ENCODE measurements around the gene GABRR2. TPM values are rescaled to one million over a fixed set of nuclear protein-coding genes. Genes with fewer than 3 reads are reported as not detected.

GABRR2 gene
- total RNA-seq, 2 donors from 2014 or later = 0.14 to 0.40 TPM

DNA sequence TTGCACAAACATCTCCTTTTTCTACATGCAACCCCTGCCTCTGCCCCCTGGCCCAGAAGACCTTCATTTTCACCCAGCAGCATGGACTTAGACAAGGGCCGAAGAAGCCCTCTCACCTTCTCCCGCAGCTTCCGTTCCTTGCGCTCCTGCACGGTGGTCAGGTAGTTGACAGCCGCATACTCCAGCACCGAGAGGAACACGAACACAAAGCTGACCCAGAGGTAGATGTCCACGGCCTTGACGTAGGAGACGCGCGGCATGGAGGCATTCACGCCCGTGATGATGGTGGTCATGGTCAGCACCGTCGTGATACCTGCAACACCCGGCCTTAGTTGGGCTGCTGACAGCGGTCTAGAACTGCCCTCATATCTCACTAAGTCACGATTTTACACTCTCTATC lies 50.8 kb downstream of the GABRR2 start:
- no peak overlapping the region for H3K27ac ChIP-seq
- H3K27me3 ChIP-seq (replicated peaks; ENCODE audit: insufficient read depth) = no peaks in the 10 kb centered on the region
- DNase-seq (ENCODE audit: low spot score) = no peak
- 98% methylated on average over 20 of the region's 20 CpGs for WGBS
- H3K4me3 ChIP-seq = no peak overlapping the region
- no peaks in the 10 kb centered on the region for H3K36me3 ChIP-seq
- intact Hi-C loops (cut with DNase I) = no loop called here
- no peaks in the 10 kb centered on the region for H3K9me3 ChIP-seq
- TF ChIP-seq, protein P1, sequence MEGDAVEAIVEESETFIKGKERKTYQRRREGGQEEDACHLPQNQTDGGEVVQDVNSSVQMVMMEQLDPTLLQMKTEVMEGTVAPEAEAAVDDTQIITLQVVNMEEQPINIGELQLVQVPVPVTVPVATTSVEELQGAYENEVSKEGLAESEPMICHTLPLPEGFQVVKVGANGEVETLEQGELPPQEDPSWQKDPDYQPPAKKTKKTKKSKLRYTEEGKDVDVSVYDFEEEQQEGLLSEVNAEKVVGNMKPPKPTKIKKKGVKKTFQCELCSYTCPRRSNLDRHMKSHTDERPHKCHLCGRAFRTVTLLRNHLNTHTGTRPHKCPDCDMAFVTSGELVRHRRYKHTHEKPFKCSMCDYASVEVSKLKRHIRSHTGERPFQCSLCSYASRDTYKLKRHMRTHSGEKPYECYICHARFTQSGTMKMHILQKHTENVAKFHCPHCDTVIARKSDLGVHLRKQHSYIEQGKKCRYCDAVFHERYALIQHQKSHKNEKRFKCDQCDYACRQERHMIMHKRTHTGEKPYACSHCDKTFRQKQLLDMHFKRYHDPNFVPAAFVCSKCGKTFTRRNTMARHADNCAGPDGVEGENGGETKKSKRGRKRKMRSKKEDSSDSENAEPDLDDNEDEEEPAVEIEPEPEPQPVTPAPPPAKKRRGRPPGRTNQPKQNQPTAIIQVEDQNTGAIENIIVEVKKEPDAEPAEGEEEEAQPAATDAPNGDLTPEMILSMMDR (IDR thresholded peaks at IDR 0.05) = no peak
- TF ChIP-seq POLR2A (IDR thresholded peaks at IDR 0.05) = no peak
- no peak for TF ChIP-seq POLR2AphosphoS5 (IDR thresholded peaks at IDR 0.05)
- no peaks in the 10 kb centered on the region for H3K4me1 ChIP-seq (replicated peaks)

DNA sequence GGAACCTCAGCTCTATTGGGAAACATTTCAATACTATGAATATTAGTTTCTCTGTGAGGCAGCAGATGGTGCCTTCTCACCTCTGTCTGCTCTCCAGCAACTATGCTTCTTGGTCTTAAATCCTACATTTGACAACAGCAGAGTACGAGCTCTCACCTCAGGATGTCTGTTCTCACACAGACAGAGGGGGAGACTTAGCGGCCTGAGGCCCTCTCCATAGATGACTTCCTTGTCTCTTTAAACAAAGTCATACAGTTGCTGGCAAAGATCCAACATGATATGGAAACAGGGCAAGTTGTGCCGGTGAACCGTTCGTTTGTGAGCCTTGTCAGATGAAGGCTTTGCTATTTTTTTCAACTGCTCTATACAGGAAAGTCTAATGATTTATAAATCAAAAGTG lies 54.3 kb downstream of the GABRR2 start:
- 35% methylated on average over 5 of the region's 5 CpGs for WGBS
- no peaks in the 10 kb centered on the region for H3K9me3 ChIP-seq
- no peak for DNase-seq (ENCODE audit: low spot score)
- no peaks in the 10 kb centered on the region for H3K27me3 ChIP-seq (replicated peaks; ENCODE audit: insufficient read depth)
- TF ChIP-seq, protein P1 (IDR thresholded peaks at IDR 0.05) = no peak
- TF ChIP-seq POLR2A (IDR thresholded peaks at IDR 0.05) (no peak), POLR2AphosphoS5 (IDR thresholded peaks at IDR 0.05) (no peak)
- H3K27ac ChIP-seq = no peak overlapping the region
- intact Hi-C loops (cut with DNase I) = no loop called here
- no peaks in the 10 kb centered on the region for H3K36me3 ChIP-seq
- no peaks in the 10 kb centered on the region for H3K4me1 ChIP-seq (replicated peaks)
- no peak overlapping the region for H3K4me3 ChIP-seq

DNA sequence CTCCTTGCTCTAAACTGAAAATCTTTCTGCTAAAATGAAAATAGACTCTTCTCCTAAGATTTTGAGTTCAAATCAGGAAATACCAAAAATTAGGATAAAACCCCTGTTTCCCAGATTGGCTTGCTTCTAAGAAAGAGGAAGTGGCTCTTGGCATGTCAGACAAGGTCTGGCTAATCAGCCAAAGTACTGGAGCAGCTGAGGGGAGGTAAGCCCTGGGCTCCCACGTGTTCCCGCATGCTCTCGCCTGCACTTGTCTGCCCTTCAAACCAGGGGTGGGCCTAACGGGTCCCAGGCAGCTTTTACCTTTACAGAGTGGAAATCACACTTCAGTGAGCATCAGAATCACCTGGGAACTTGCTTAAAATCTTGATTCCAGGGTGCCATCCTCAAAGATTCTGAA lies 54.8 kb downstream of the GABRR2 start:
- 51% methylated on average over 4 of the region's 4 CpGs for WGBS
- TF ChIP-seq POLR2A (IDR thresholded peaks at IDR 0.05) (no peak), POLR2AphosphoS5 (IDR thresholded peaks at IDR 0.05) (no peak)
- TF ChIP-seq, protein P1 (IDR thresholded peaks at IDR 0.05) = no peak
- intact Hi-C loops (cut with DNase I) = no loop called here
- H3K4me3 ChIP-seq = no peak overlapping the region
- no peaks in the 10 kb centered on the region for H3K27me3 ChIP-seq (replicated peaks; ENCODE audit: insufficient read depth)
- no peak for DNase-seq (ENCODE audit: low spot score)
- H3K4me1 ChIP-seq (replicated peaks) = no peaks in the 10 kb centered on the region
- H3K9me3 ChIP-seq = no peaks in the 10 kb centered on the region
- H3K27ac ChIP-seq = no peak overlapping the region
- H3K36me3 ChIP-seq = no peaks in the 10 kb centered on the region

DNA sequence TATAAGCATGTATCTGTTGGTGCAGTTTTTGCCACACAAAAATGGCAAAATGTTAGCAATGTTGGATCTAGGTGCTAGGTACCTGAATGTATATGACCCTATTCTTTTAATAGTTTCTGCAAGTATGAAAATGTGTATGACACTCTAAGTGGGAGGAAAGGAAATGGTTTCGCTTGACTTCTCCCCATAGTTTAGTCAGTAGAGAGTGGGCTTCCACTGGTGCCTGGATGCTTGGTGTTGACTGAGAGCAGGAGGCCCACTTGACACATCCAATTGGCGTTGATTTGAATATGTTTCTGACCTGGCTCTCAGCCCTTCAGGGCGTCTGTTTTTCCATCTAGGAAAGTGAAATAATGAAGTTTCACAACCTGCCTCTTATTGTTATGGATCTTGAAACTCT lies 56.2 kb downstream of the GABRR2 start:
- no peak overlapping the region for H3K4me3 ChIP-seq
- H3K27ac ChIP-seq = no peak overlapping the region
- 85% methylated on average over 3 of the region's 3 CpGs for WGBS
- intact Hi-C loops (cut with DNase I) = no loop called here
- no peaks in the 10 kb centered on the region for H3K36me3 ChIP-seq
- no peaks in the 10 kb centered on the region for H3K4me1 ChIP-seq (replicated peaks)
- H3K27me3 ChIP-seq (replicated peaks; ENCODE audit: insufficient read depth) = no peaks in the 10 kb centered on the region
- H3K9me3 ChIP-seq = no peaks in the 10 kb centered on the region
- DNase-seq (ENCODE audit: low spot score) = no peak
- TF ChIP-seq, protein P1 (IDR thresholded peaks at IDR 0.05) = no peak
- TF ChIP-seq POLR2A (IDR thresholded peaks at IDR 0.05) = no peak
- no peak for TF ChIP-seq POLR2AphosphoS5 (IDR thresholded peaks at IDR 0.05)

DNA sequence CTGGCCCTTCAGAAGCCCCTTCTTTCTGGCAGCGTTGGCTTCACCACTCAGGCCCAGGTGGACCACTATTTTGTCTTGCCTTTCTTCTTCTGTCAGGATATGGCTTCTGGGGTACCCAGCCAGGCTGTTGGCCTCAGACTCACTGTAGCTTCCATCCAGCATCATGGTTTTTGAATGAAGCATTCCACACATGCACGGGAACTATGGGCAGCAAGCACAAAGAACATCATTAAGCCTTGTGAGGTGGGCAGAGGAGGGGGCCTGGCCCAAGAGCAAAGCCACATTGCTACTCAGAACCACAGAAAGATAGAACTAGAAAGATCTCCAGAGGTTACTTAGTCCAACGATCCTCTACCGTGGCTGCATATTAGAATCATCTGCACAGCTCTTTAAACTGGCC lies 57.3 kb downstream of the GABRR2 start:
- no peak for DNase-seq (ENCODE audit: low spot score)
- TF ChIP-seq, protein P1 (IDR thresholded peaks at IDR 0.05) = no peak
- TF ChIP-seq POLR2AphosphoS5 (IDR thresholded peaks at IDR 0.05) (no peak), POLR2A (IDR thresholded peaks at IDR 0.05) (no peak)
- H3K27ac ChIP-seq = no peak overlapping the region
- WGBS = 69% methylated on average over 4 of the region's 4 CpGs
- no peak overlapping the region for H3K4me3 ChIP-seq
- intact Hi-C loops (cut with DNase I) = no loop called here
- H3K9me3 ChIP-seq = no peaks in the 10 kb centered on the region
- no peaks in the 10 kb centered on the region for H3K36me3 ChIP-seq
- no peaks in the 10 kb centered on the region for H3K27me3 ChIP-seq (replicated peaks; ENCODE audit: insufficient read depth)
- H3K4me1 ChIP-seq (replicated peaks) = no peaks in the 10 kb centered on the region

Data from prostate gland (tissue), 2 donors.